IMR-90 (cell line): ENCODE measurements around the gene MMAA.

Source experiments
- CEBPB ChIP-seq: IDR thresholded peaks from 2 replicates; pipeline ENCODE4 v1.6.1; 2012; ENCODE audit warnings: low read depth, low read length, improper control_type of control experiment
- CHD1 ChIP-seq: IDR thresholded peaks from 2 replicates; pipeline ENCODE4 v1.6.1; 2012; ENCODE audit warnings: low read depth, low read length, improper control_type of control experiment
- CTCF ChIP-seq: conservative IDR thresholded peaks from 2 replicates; pipeline ENCODE4 v1.5.1; 2012; ENCODE audit warnings: mild to moderate bottlenecking, low read depth, low read length, improper control_type of control experiment
- MAFK ChIP-seq: IDR thresholded peaks from 2 replicates; pipeline ENCODE4 v1.6.1; 2012; ENCODE audit warnings: low read depth, low read length, improper control_type of control experiment
- POLR2A ChIP-seq: IDR thresholded peaks from 2 replicates; pipeline ENCODE4 v1.6.1; 2012; ENCODE audit warnings: mild to moderate bottlenecking, low read depth, low read length
- RCOR1 ChIP-seq: IDR thresholded peaks from 2 replicates; pipeline ENCODE4 v1.6.1; 2012; ENCODE audit warnings: mild to moderate bottlenecking, low read length, improper control_type of control experiment; ENCODE audit not compliant: insufficient replicate concordance
- SMC3 ChIP-seq: fragments of 150-350 bp; IDR thresholded peaks from 2 replicates; pipeline ENCODE4 v1.6.1; 2016; ENCODE audit warnings: low read depth, mild to moderate bottlenecking, antibody characterized with exemption, low read length, moderate library complexity
- TF ChIP-seq, protein P1 (sequence below): fragments of 150-350 bp; IDR thresholded peaks from 2 replicates; pipeline ENCODE4 v1.6.1; 2017; ENCODE audit warnings: mild to moderate bottlenecking, antibody characterized with exemption, low read length, low read depth

GRCh38 chr4:145681956-145682355, 62.8 kb downstream of the MMAA start:
- TF ChIP-seq SMC3 (no peak), POLR2A (no peak), CTCF (no peak), CEBPB (peak; percentile 70), CHD1 (no peak), MAFK (no peak), RCOR1 (no peak)
- TF ChIP-seq, protein P1, sequence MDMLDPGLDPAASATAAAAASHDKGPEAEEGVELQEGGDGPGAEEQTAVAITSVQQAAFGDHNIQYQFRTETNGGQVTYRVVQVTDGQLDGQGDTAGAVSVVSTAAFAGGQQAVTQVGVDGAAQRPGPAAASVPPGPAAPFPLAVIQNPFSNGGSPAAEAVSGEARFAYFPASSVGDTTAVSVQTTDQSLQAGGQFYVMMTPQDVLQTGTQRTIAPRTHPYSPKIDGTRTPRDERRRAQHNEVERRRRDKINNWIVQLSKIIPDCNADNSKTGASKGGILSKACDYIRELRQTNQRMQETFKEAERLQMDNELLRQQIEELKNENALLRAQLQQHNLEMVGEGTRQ: no peak
